Activated CD4-positive, alpha-beta T cell treated with anti-CD3 and anti-CD28 coated beads, Interleukin-2, amount 50 U/mL, for 16 hours (primary cell): Measurements from ENCODE around the gene RAD51AP1.
A peak's percentile ranks its signal among the peaks of the same experiment; 100 is the strongest.
"Not testable (repeated sequence)": the region's sequence is repeated elsewhere in the genome, so short reads cannot be mapped to it uniquely, and the experiment has no call there.

ENCODE experiments used
- DNase-seq: peaks from one replicate; pipeline ENCODE4 v3.0.0-alpha.2; 2020

The RAD51AP1 gene

GRCh38 chr12:4538207-4539160, at the start of gene RAD51AP1:
Gene RAD51AP1, plus strand, starts transcription at chr12:4538890. Its CDS starts 50 bp downstream, at chr12:4538940.
- DNase-seq, result peak; percentile 97

GRCh38 chr12:4489556-4489955, 49.1 kb upstream of the RAD51AP1 start:
- DNase-seq, result no peak

- no peak for DNase-seq
These were observed 47.7 kb upstream of the RAD51AP1 start for GRCh38 chr12:4490973-4491372.

GRCh38 chr12:4496145-4496838, 42.4 kb upstream of the RAD51AP1 start:
- peak; percentile 64 for DNase-seq

GRCh38 chr12:4499186-4499585, 39.5 kb upstream of the RAD51AP1 start:
- DNase-seq, result no peak

- peak; percentile 4 for DNase-seq
These were observed 33.2 kb upstream of the RAD51AP1 start for GRCh38 chr12:4505376-4505986.

- DNase-seq, result no peak
These were observed 32.3 kb upstream of the RAD51AP1 start for GRCh38 chr12:4506430-4506829.

GRCh38 chr12:4506870-4507269, 31.8 kb upstream of the RAD51AP1 start:
- DNase-seq, result peak; percentile 88

- not testable (repeated sequence) for DNase-seq
These were observed 30.2 kb upstream of the RAD51AP1 start for GRCh38 chr12:4508503-4508902.

- not testable (repeated sequence) for DNase-seq
These were observed 29.4 kb upstream of the RAD51AP1 start for GRCh38 chr12:4509269-4509668.

- no peak for DNase-seq
These were observed 20.5 kb upstream of the RAD51AP1 start for GRCh38 chr12:4518106-4518728.

GRCh38 chr12:4523443-4523842, 15.2 kb upstream of the RAD51AP1 start:
- not testable (repeated sequence) for DNase-seq

- no peak for DNase-seq
These were observed 11.7 kb upstream of the RAD51AP1 start for GRCh38 chr12:4526923-4527546.

GRCh38 chr12:4530160-4530559, 8.5 kb upstream of the RAD51AP1 start:
- DNase-seq, result no peak

GRCh38 chr12:4530982-4531586, 7.6 kb upstream of the RAD51AP1 start:
- no peak for DNase-seq

- no peak for DNase-seq
These were observed 3.6 kb upstream of the RAD51AP1 start for GRCh38 chr12:4535092-4535491.

GRCh38 chr12:4535871-4536270, 2.8 kb upstream of the RAD51AP1 start:
- DNase-seq, result no peak

- no peak for DNase-seq
These were observed 629 bp downstream of the RAD51AP1 start for GRCh38 chr12:4539167-4539870.

- peak; percentile 31 for DNase-seq
These were observed 1.5 kb downstream of the RAD51AP1 start for GRCh38 chr12:4540170-4540569.

GRCh38 chr12:4540638-4541037, 1.9 kb downstream of the RAD51AP1 start:
- no peak for DNase-seq

- no peak for DNase-seq
These were observed 6.5 kb downstream of the RAD51AP1 start for GRCh38 chr12:4545195-4545594.
